T-helper 2 cell treated with Interferon-gamma antibody and Interleukin-4, amounts not matched to agents 5 μg/mL and 100 μg/mL, for 36 hours (primary cell): ENCODE results near the gene KIAA0232.

Experiments
- DNase-seq: peaks from one replicate; pipeline ENCODE4 v3.0.0; 2021; ENCODE audit warnings: low spot score
- H3K27ac Mint-ChIP-seq: one replicate; pipeline ENCODE4 v1.8.0; 2021; ENCODE audit warnings: mild to moderate bottlenecking, mixed read lengths
- H3K27me3 Mint-ChIP-seq: one replicate; pipeline ENCODE4 v1.8.0; 2021; ENCODE audit warnings: low read depth, mixed read lengths
- H3K36me3 Mint-ChIP-seq: one replicate; pipeline ENCODE4 v1.8.0; 2021; ENCODE audit warnings: low read depth, mixed read lengths
- H3K4me1 Mint-ChIP-seq: one replicate; pipeline ENCODE4 v1.8.0; 2021; ENCODE audit warnings: low read depth, mixed read lengths
- H3K4me3 Mint-ChIP-seq: one replicate; pipeline ENCODE4 v1.8.0; 2022; ENCODE audit warnings: mild to moderate bottlenecking, moderate library complexity, mixed read lengths
- H3K9me3 Mint-ChIP-seq: one replicate; pipeline ENCODE4 v1.8.0; 2021; ENCODE audit warnings: mixed read lengths

Gene KIAA0232, protein sequence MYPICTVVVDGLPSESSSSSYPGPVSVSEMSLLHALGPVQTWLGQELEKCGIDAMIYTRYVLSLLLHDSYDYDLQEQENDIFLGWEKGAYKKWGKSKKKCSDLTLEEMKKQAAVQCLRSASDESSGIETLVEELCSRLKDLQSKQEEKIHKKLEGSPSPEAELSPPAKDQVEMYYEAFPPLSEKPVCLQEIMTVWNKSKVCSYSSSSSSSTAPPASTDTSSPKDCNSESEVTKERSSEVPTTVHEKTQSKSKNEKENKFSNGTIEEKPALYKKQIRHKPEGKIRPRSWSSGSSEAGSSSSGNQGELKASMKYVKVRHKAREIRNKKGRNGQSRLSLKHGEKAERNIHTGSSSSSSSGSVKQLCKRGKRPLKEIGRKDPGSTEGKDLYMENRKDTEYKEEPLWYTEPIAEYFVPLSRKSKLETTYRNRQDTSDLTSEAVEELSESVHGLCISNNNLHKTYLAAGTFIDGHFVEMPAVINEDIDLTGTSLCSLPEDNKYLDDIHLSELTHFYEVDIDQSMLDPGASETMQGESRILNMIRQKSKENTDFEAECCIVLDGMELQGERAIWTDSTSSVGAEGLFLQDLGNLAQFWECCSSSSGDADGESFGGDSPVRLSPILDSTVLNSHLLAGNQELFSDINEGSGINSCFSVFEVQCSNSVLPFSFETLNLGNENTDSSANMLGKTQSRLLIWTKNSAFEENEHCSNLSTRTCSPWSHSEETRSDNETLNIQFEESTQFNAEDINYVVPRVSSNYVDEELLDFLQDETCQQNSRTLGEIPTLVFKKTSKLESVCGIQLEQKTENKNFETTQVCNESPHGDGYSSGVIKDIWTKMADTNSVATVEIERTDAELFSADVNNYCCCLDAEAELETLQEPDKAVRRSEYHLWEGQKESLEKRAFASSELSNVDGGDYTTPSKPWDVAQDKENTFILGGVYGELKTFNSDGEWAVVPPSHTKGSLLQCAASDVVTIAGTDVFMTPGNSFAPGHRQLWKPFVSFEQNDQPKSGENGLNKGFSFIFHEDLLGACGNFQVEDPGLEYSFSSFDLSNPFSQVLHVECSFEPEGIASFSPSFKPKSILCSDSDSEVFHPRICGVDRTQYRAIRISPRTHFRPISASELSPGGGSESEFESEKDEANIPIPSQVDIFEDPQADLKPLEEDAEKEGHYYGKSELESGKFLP (N-terminal part only)

DNA sequence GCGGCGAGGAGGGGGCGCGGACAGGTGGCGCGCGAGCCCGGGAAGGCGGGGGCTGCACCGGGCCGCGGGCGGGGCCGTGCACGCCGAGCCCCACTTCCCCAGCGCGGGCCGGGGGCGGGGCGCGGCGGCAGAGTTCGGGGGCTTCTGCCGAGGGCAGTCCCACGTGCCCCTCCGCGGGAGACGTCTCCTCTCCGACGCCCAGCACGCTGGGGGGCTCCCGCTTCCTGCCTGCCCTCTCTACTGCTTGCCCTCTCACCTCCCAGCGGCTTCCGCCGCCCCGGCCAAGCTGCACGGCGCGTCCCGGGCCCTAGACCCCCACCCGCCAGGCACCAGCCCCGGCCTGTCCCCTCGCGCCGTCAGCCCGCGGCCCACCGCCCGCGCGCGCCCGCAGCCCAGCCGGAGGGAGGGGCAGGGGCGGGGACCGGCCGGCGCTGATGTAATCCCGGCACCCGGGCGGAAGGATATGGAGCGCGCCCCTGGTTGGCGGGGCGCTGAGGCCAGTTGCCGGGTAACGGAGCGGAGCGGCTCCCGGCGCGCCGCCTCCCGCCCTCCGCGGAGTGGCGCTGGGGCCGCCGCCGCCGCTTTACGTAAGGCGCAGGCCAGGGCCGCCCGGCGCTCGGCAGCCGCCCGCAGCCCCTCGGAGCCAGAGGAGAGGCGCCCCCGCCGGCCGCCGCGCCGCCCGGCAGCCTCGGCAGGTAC is at the start of gene KIAA0232:
TSS of gene KIAA0232 (plus strand) at position 581 of the 699 bp plus-strand sequence. CDS start 41,727 bp downstream, outside the sequence.
- Mint-ChIP-seq H3K4me3 (peak within 1 kb of the TSS; percentile 78), H3K27ac (peak within 1 kb of the TSS; percentile 81), H3K27me3 (no peaks in the 10 kb centered on the region), H3K9me3 (no peaks in the 10 kb centered on the region), H3K36me3 (peaks cover 4% of the 10 kb centered on the region), H3K4me1 (peaks cover 54% of the 10 kb centered on the region)
- peak; percentile 91 for DNase-seq

DNA sequence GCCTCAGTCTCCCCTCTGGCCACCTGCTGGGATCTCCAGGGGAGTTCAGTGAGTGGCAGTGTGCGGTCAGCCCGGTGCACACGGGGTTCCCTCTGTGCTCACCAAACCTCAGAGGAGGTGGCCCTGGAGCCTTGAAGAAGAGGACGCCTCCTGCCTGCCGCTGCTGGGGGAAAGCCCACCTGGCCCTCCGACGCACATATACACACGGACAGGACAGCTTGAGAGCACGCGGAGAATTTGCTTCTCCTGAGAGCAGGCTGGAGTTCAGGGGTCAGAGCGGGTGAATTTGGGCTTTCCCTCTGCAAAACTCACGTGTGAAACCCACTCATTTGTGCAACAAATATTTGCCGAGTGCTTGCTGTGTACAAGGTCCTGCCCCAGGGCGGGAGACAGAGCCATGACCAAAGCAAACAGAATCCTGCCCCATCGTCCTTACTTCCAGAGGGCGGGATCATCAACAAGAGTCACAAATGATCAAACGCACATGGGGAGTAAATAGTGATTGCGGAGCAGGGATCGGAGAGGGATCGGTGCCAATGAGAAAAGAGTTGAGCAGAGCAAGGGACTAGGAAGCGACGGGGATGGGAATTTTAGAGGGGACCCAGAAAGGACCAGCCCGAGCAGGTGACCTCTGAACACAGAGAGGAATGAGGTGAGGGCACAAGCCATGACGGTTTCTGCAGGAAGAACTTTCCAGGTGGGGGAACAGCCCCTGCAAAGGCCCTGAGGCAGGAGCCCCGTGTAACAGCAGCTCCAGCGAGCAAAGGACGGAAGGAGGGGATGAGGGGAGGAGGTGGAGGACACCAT is 49.0 kb upstream of the KIAA0232 start:
- Mint-ChIP-seq H3K36me3 (no peaks in the 10 kb centered on the region), H3K4me1 (no peaks in the 10 kb centered on the region), H3K4me3 (no peak overlapping the region), H3K27ac (no peak overlapping the region), H3K27me3 (peaks cover 3% of the 10 kb centered on the region), H3K9me3 (no peaks in the 10 kb centered on the region)
- no peak for DNase-seq

DNA sequence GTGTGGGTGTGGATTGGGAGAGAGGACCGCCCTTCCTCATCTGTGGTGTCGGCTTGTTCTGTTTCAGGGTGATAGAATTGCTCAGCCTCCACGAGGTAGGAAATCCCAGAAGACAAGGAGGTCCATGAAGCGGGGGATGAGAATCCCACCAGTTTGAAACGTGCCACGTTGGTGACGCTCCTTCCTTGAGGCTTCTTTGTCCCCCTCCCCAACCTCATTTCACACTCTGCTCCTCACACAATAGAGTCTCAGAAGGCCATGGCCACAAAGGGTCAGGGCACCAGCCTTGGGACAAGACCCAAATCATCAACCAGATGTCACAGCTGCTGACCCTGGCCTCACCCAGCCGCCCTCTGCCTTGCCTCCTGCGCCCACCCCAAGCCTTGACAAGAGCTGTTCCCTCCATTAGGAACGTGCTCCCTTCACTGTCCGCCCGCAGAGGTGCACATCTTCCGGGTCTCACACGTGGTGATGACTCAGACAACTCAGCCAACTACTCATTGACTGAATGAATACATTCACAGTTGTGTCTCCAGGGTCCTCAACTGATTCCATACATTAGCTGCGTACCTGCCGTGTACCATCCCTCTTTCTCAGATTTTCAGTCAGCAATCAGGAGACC is 48.3 kb upstream of the KIAA0232 start:
- Mint-ChIP-seq H3K4me1 (no peaks in the 10 kb centered on the region), H3K36me3 (no peaks in the 10 kb centered on the region), H3K4me3 (no peak overlapping the region), H3K27me3 (peaks cover 3% of the 10 kb centered on the region), H3K27ac (no peak overlapping the region), H3K9me3 (peaks cover 1% of the 10 kb centered on the region)
- no peak for DNase-seq

DNA sequence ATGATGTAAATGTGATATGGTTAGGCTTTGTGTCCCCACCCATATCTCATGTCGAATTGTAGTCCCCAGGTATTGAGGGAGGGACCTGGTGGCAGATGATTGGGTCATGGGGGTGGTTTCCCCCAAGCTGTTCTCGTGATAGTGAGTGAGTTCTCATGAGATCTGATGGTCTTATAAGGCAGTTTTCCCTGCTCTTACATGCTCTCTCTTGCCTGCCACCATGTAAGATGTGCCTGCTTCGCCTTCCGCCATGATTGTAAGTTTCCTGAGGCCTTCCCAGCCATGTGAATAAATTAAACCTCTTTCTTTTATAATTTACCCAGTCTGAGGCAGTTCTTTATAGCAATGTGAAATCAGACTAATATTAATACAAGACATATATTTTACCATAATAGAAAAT is 42.6 kb upstream of the KIAA0232 start:
- peaks cover 6% of the 10 kb centered on the region for H3K9me3 Mint-ChIP-seq
- no peak for DNase-seq
- no peak overlapping the region for H3K27ac Mint-ChIP-seq
- no peaks in the 10 kb centered on the region for H3K36me3 Mint-ChIP-seq
- peaks cover 3% of the 10 kb centered on the region for H3K27me3 Mint-ChIP-seq
- H3K4me1 Mint-ChIP-seq, result peaks cover 4% of the 10 kb centered on the region
- H3K4me3 Mint-ChIP-seq, result no peak overlapping the region

DNA sequence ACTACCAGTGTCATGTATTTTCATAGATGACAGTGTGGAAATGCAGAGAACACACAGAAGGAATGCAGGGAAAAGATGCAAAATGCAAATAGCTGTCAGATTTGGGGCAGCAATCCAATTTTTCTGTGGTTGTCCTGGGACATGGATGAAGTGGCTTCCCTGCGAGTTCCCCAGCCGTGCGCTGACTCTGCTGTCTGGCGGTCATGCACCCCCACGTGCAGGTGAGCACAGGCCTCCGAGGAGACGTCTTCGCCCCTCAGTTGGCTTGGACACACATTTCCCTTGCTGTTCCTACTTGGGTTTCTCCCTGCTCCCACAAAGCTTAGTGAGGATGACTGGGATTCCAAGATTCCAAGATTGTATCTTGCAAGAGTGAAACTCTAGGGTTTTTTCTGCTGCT is 42.2 kb upstream of the KIAA0232 start:
- H3K4me3 Mint-ChIP-seq, result no peak overlapping the region
- H3K27me3 Mint-ChIP-seq, result peaks cover 3% of the 10 kb centered on the region
- peaks cover 4% of the 10 kb centered on the region for H3K4me1 Mint-ChIP-seq
- DNase-seq, result no peak
- H3K9me3 Mint-ChIP-seq, result peaks cover 6% of the 10 kb centered on the region
- no peak overlapping the region for H3K27ac Mint-ChIP-seq
- H3K36me3 Mint-ChIP-seq, result no peaks in the 10 kb centered on the region

DNA sequence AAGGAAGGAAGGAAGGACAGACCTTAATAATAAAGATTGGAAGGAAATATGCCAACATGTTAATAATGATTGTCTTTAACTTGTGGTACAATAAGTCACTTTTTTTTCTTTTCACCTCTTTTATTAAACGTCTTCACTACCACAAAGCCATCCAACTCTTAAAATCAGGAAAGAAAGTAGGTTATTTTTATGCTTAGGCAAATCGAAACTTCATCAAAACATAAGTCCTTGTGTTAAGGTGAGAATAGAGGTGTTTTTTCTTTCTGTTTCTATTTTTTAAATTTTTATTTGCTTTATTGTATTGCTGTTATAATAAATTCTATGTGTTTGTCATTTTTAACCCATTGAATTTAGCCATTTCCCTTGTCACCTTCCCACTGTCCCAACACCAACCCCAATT is 40.0 kb upstream of the KIAA0232 start:
- Mint-ChIP-seq H3K27me3 (peaks cover under 1% of the 10 kb centered on the region), H3K4me3 (no peak overlapping the region), H3K4me1 (peaks cover 4% of the 10 kb centered on the region)

DNA sequence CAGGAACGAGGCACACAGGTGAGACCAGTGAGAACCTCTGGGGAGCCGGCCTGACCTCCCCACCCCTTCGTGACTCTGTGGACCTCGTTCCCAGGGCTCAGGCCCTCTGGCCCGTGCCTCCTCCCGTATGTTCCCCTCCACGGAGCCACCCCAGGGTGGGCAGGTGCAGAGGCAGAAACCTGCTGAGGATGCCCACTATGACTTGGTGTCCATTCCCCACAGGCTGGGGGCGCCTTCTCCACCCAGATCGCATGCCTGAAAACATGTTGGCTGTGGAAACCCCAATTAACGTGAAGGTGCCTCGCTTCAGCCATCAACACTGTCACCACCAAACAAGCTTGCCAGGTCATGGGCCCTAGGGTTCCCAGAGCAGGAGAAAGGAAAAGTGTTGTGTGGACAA is 39.5 kb upstream of the KIAA0232 start:
- Mint-ChIP-seq H3K9me3 (peaks cover 6% of the 10 kb centered on the region), H3K27ac (no peak overlapping the region), H3K27me3 (no peaks in the 10 kb centered on the region), H3K4me3 (no peak overlapping the region), H3K36me3 (no peaks in the 10 kb centered on the region), H3K4me1 (peaks cover 4% of the 10 kb centered on the region)
- DNase-seq, result no peak

More for the DNA sequence above, 40.0 kb upstream of the KIAA0232 start:
- no peak overlapping the region for H3K27ac Mint-ChIP-seq
- H3K9me3 Mint-ChIP-seq, result peaks cover 6% of the 10 kb centered on the region
- H3K36me3 Mint-ChIP-seq, result no peaks in the 10 kb centered on the region
- DNase-seq, result no peak

DNA sequence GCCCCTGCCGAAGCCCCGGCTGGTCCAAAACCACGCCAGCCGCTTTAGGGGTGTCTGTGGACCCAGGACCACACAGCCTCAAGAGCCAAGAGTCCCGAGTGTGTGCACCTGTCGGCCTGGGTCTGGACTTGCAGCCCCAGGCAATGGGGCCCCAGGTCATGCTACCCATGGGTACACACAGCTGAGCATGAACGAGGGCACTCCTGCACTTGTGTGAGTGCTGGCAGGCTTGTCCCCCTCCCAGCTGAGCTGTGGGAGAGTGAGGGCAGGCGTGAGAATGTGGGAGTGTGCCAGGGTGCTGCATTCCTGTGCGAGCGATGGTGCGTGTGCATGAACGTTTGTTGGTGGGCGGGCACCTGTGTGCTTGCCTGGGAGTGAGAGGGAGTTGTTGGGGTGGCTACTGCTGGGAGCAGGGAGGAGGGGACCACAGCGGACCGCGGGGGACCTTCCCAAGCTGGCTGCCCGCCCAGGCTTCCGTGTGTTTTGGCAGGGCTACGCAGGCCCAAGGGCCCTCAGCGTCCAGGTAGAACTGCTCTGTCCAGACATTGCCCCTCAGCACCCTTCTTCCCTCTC is 35.7 kb upstream of the KIAA0232 start:
- Mint-ChIP-seq H3K9me3 (no peaks in the 10 kb centered on the region), H3K27me3 (no peaks in the 10 kb centered on the region), H3K4me3 (no peak overlapping the region), H3K36me3 (no peaks in the 10 kb centered on the region), H3K4me1 (peaks cover 10% of the 10 kb centered on the region), H3K27ac (no peak overlapping the region)
- DNase-seq, result no peak

DNA sequence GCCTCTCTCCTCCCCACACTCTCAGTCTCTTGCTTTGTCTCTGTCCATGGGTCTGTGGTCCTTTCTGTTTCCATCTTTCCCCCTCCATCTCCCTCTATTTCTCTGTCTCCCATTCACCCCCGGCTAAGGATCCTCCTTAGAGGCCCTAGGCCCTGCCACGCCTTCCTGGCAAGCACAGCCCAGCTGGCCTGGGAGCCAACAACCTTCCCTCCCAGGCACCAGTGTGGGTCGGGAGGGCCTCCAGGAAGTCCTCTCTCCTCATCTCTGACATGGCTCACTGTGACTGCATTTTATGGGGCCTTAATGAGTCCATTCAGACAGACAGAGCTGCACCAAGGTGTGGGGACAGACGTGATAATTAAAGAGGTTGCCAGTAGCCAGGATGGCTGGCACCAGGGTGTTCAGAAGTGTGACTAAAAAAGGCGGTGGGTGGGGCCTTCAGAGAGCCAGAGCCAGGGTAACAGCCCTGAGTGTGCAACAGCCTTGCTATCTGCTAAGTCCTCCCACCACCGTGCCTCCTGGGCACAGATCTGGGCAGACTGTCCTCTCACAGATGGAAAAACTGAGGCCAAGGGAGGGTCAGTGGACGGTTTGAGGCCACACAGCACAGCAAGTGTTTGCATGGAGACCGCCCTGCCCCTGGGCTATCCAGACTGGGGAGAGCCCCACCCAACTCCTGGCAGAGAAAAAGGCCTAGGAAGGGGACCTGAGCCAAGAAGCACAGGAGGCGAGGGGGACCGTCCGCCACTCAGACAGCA is 35.1 kb upstream of the KIAA0232 start:
- no peak overlapping the region for H3K27ac Mint-ChIP-seq
- peaks cover 8% of the 10 kb centered on the region for H3K4me1 Mint-ChIP-seq

DNA sequence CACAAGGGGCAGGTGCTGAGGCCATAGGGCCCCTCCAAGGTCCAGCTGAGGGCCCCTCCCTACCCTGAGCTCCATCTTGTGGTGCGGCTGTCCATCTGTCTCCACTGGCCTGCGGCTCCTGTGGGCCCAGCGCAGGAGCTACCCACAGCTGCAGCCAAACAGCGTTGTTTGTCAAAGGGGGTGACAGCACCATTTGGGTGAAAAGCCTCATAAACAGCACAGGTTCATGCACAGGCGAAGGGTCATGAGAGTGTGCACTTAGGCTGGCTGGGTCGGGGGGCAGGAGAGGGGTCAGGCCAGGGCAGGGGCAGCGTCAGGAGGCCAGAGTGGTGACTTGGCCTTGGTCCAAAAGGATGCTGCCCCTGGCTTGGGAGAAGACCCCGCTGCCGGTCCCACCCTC is 34.2 kb upstream of the KIAA0232 start:
- Mint-ChIP-seq H3K4me3 (no peak overlapping the region), H3K27ac (no peak overlapping the region)

More for the DNA sequence above, 35.1 kb upstream of the KIAA0232 start:
- DNase-seq, result no peak
- Mint-ChIP-seq H3K4me3 (no peak overlapping the region), H3K36me3 (no peaks in the 10 kb centered on the region), H3K9me3 (no peaks in the 10 kb centered on the region), H3K27me3 (no peaks in the 10 kb centered on the region)

DNA sequence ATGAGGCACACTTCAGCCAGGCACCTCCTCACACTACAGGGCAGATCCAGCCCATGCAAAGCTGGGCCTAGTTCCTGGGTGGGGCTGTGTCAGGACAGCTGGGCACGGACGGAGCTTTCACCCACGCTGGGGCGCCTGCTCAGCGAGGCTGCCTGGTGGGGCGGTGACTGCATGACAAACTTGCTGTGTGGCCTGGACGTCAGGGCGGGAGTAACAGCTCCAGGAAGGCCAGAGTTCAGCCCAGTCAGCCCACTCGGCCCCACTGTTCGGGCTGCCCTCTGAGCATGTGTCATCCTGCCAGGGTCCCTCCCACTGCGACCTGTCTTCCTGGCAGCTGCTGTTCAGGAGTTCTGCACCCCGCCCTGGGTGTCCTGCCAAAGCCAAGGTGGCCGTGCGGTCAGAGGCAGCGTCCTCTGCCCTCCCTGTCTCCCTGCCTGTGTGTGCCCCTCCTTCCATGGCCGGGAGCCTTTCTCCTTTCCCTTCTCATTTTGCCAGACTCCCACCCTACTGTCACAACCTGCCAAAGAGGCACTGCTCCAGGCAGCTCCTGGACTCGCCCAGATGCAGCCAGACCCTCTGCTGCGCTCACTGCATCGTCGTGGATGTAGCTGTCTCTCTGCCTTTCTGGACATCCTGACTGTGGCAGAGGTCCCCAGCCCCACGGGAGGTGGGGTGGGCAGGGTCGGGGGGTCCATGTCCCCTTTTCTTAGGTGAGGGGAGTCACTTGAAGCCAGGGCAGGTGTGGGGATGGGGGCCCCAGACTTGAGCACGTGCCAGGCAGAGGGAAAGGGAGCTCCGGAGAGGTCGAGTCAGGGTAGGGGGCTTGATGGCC is 33.0 kb upstream of the KIAA0232 start:
- peaks cover 8% of the 10 kb centered on the region for H3K4me1 Mint-ChIP-seq
- DNase-seq, result no peak
- H3K4me3 Mint-ChIP-seq, result no peak overlapping the region
- no peaks in the 10 kb centered on the region for H3K9me3 Mint-ChIP-seq
- H3K27ac Mint-ChIP-seq, result no peak overlapping the region
- H3K27me3 Mint-ChIP-seq, result no peaks in the 10 kb centered on the region
- H3K36me3 Mint-ChIP-seq, result no peaks in the 10 kb centered on the region

More for the DNA sequence above, 34.2 kb upstream of the KIAA0232 start:
- H3K9me3 Mint-ChIP-seq, result no peaks in the 10 kb centered on the region
- no peaks in the 10 kb centered on the region for H3K36me3 Mint-ChIP-seq
- peaks cover 8% of the 10 kb centered on the region for H3K4me1 Mint-ChIP-seq
- H3K27me3 Mint-ChIP-seq, result no peaks in the 10 kb centered on the region
- no peak for DNase-seq
